Esophagus mucosa (tissue), 1 donor: Measurements from ENCODE around the gene THAP12. TPM values are rescaled to one million over a fixed set of nuclear protein-coding genes. Genes with fewer than 3 reads are reported as not detected.
"Not testable (repeated sequence)": the region's sequence is repeated elsewhere in the genome, so short reads cannot be mapped to it uniquely, and the experiment has no call there.

ENCODE experiments used
- ATAC-seq: fragments of 200-7000 bp; cut with Tn5 transposase; one replicate; pipeline ENCODE4 v1.9.1; 2020
- total RNA-seq: library from RNA; stranded (reverse); gene quantifications from one replicate; pipeline ENCODE4 v1.2.4, GENCODE V29; 2023
- donor health status: DM: yes; HTN: yes; CAD: no.

Gene THAP12, protein sequence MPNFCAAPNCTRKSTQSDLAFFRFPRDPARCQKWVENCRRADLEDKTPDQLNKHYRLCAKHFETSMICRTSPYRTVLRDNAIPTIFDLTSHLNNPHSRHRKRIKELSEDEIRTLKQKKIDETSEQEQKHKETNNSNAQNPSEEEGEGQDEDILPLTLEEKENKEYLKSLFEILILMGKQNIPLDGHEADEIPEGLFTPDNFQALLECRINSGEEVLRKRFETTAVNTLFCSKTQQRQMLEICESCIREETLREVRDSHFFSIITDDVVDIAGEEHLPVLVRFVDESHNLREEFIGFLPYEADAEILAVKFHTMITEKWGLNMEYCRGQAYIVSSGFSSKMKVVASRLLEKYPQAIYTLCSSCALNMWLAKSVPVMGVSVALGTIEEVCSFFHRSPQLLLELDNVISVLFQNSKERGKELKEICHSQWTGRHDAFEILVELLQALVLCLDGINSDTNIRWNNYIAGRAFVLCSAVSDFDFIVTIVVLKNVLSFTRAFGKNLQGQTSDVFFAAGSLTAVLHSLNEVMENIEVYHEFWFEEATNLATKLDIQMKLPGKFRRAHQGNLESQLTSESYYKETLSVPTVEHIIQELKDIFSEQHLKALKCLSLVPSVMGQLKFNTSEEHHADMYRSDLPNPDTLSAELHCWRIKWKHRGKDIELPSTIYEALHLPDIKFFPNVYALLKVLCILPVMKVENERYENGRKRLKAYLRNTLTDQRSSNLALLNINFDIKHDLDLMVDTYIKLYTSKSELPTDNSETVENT
- total RNA-seq = 9.8 TPM

DNA sequence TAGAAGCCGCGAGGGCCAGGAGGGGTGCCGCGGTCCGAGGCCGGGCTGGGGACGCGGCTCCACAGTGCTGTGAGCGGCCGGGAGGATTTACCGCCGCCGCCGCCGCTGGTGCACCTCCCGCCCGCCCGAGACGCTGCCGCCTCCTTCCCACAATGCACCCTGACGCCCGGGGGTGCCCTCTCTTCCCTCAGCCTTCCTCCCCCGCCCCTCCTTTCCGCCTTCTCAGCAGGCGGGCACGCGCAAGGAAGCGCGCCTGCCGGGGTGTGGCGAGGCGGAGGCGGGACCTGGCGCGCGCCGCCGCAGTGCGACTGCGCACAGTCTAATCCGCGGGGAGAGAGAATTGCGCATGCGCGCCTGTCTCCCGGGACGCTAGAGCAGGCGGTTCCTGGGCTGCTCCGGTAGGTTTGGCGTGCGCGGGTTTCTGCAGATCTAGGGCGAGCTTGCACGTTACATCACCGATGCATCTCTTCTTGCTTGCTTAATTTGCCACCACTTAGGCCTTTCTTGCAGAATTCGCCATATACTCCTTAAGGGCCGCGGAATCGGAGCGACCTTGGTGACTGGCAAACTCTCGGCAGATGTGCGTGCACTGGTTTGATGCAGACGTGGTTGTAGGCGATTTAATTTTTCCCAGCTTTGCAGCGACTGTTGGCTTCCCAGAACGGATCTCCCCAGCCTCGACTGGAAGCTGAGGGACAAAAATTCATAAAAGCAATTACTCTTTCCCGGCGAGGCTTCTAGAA, at the start of gene THAP12, which contains the start of gene GVQW3:
TSS of gene THAP12 (minus strand) at position 156 of the 743 bp plus-strand sequence. CDS start 296 bp downstream, outside the sequence.
TSS of gene GVQW3 (plus strand) at position 347 of the 743 bp plus-strand sequence. CDS start 506 bp downstream, outside the sequence.
- peak; percentile 99 for ATAC-seq

DNA sequence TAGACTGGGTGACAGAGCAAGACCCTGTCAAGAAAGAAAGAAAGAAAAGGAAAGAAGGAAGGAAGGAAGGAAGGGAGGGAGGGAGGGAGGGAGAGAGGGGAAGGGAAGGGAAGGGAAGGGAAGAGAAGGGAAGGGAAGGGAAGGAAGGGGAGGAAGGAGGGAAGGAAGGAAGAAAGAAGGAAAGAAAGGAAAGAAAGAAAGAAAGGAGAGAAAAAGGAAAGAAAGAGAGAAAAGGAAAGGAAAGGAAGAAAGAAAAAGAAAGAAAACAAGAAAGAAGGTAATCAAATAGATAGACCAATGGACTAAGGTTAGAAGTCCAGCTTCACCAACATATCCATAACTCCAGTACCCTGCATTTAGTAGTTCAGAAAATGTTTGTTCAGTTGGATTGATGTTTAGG, 45.7 kb upstream of the THAP12 start:
- no peak for ATAC-seq

DNA sequence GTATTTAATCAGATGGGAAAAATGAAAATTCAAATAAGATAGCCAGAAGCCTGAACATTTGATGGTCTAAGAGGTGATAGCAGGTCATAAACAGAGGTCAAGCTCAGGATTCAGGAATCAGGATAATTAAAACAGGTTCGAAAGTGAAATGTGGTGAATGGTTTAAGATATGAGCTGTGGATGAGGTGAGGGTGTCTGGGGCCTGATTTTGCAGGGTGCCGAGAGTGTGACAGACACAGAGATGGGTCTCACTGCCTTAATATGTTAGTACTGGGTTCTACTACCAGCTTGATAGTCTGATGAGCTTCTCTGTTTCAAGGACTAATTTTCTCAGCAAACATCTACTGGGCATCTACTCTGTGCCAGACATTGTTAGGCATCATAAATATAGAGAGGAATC, 44.0 kb upstream of the THAP12 start:
- ATAC-seq = no peak

- no peak for ATAC-seq
Measured at GRCh38 chr11:76424379-76424778, 43.4 kb upstream of the THAP12 start.

- no peak for ATAC-seq
Measured at GRCh38 chr11:76419896-76420295, 39.0 kb upstream of the THAP12 start.

GRCh38 chr11:76415073-76415472, 34.1 kb upstream of the THAP12 start:
- ATAC-seq = no peak

DNA sequence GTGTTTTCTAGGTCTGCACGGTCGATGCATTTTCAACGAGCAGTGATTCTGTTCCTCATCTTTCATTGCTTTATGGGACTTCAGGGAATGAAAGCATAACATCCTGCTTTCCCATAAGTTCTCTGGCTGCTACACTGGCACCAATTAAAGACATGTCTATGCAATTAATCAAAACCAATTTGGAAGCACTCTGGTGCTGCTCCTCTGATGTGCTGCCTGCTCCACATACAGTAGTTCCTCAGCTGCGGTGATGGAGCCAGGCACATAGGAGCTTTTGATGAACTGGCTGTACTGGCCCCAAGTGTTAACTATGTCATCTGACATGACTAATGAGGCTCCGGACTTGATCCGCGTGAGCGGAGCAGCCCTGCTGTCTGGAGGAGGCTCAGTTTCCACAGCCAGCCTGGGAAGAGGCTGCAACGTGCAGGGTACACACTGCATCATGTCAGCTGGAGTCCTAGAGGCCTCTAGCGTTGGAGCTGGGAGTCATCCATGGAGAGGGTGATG, 30.0 kb upstream of the THAP12 start:
- ATAC-seq = no peak

- no peak for ATAC-seq
Measured at GRCh38 chr11:76408171-76408965, 27.4 kb upstream of the THAP12 start.

- no peak for ATAC-seq
Measured at GRCh38 chr11:76406359-76406758, 25.4 kb upstream of the THAP12 start.

DNA sequence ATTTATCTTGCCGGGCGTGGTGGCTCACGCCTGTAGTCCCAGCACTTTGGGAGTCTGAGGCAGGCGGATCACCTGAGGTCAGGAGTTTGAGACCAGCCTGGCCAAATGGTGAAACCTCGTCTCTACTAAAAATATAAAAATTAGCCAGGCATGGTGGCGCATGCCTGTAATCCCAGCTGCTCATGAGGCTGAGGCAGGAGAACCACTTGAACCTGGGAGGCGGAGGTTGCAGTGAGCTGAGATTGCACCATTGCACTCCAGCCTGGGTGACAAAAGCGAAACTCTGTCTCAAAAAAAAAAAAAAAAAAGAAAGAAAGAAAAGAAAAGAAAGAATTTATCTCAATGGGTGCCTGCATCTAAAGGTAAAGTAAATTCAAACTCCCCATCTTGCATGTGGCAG, 20.6 kb upstream of the THAP12 start:
- ATAC-seq = not testable (repeated sequence)

GRCh38 chr11:76400967-76401366, 20.0 kb upstream of the THAP12 start:
- ATAC-seq = no peak

- ATAC-seq = no peak
Measured at GRCh38 chr11:76397383-76397782, 16.5 kb upstream of the THAP12 start.

DNA sequence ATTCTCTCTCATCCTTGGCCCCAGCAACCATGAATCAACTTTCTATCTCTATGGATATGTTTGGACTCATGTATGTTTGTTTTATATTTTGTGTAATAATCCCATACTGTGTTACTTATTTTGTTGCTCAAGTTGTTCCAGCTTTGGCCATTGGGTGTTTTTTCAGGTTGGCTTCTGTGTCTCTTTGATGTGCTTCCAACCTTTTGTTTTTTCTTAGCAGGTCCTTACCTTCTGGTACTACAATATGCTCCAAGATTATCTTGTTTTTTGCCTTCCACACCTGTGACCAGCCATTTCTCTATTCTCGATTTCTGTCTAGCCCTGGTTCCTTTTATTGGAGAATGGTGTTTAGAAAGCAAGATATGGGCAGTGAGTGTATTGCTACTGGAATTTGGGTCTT, 14.4 kb upstream of the THAP12 start:
- ATAC-seq = no peak

- ATAC-seq = no peak
Measured at GRCh38 chr11:76394411-76394810, 13.5 kb upstream of the THAP12 start.

DNA sequence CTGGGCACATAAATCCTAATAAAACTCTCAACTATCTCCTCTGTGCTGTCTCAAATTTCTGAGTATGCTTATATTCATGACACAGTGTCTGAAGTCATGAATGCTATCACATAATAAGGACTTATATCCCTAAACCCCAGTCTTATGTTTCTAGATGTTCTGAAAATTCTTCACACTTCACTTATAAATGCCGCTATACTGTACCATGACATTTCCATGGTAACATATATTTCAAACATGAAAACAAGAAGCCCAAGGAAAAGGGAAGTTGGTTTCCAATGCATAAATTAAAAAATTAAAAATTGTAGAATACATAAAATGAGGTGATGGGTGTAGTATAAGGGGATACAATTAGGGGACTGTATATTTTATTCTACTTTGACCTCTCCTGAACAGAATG, 11.9 kb upstream of the THAP12 start:
- ATAC-seq = no peak

GRCh38 chr11:76391811-76392475, 11.0 kb upstream of the THAP12 start:
- no peak for ATAC-seq

- peak; percentile 92 for ATAC-seq
Measured at GRCh38 chr11:76391021-76391420, 10.1 kb upstream of the THAP12 start.

GRCh38 chr11:76388408-76388807, 7.5 kb upstream of the THAP12 start:
- no peak for ATAC-seq

DNA sequence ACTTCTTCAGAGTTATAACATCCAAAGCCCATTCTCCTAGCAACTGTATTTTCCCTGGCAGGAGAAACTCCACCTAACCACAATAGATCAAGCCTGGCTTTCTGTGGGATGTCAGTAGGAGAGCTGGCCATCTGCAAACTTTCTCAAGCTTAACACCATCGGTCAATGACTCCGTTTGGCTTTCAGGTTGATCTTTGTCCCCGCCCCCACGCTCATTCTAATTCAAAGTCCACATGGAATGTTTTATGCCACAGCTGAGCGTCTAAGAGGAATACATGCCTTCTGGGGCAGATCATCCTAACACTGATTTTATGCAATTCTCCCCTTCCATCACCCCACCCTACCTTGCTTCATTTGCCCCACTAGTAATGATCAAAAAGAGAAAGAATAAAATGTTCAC, 5.0 kb upstream of the THAP12 start:
- ATAC-seq = no peak

DNA sequence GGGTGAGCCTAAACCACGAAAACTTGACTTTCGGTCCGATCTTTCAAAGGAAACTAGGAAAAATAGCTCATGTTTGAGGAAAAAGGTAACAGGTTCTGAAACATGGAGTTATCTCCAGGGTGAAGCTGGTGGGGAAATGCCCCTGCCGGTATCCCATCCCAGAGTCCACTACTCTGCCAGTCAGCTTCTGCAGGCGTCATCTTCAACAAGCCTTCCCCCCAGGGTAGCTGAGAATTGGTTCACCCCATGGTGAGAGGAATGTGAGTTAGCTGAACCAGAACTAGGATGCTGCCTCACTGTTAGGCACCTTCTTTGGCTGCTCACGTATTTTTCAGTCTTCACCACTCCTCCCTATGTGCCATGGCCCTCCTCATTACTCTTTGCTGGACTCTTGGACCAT, 1.3 kb upstream of the THAP12 start:
- no peak for ATAC-seq
